T-helper 2 cell treated with Interferon-gamma antibody and Interleukin-4, amounts not matched to agents 5 μg/mL and 100 μg/mL, for 36 hours (primary cell): ENCODE results near the gene FCN2.

ENCODE experiments used
- DNase-seq: peaks from one replicate; pipeline ENCODE4 v3.0.0; 2021; ENCODE audit warnings: low spot score
- H3K27ac Mint-ChIP-seq: one replicate; pipeline ENCODE4 v1.8.0; 2021; ENCODE audit warnings: mild to moderate bottlenecking, mixed read lengths
- H3K27me3 Mint-ChIP-seq: one replicate; pipeline ENCODE4 v1.8.0; 2021; ENCODE audit warnings: low read depth, mixed read lengths
- H3K36me3 Mint-ChIP-seq: one replicate; pipeline ENCODE4 v1.8.0; 2021; ENCODE audit warnings: low read depth, mixed read lengths
- H3K4me1 Mint-ChIP-seq: one replicate; pipeline ENCODE4 v1.8.0; 2021; ENCODE audit warnings: low read depth, mixed read lengths
- H3K4me3 Mint-ChIP-seq: one replicate; pipeline ENCODE4 v1.8.0; 2022; ENCODE audit warnings: mild to moderate bottlenecking, moderate library complexity, mixed read lengths
- H3K9me3 Mint-ChIP-seq: one replicate; pipeline ENCODE4 v1.8.0; 2021; ENCODE audit warnings: mixed read lengths

The FCN2 gene

DNA sequence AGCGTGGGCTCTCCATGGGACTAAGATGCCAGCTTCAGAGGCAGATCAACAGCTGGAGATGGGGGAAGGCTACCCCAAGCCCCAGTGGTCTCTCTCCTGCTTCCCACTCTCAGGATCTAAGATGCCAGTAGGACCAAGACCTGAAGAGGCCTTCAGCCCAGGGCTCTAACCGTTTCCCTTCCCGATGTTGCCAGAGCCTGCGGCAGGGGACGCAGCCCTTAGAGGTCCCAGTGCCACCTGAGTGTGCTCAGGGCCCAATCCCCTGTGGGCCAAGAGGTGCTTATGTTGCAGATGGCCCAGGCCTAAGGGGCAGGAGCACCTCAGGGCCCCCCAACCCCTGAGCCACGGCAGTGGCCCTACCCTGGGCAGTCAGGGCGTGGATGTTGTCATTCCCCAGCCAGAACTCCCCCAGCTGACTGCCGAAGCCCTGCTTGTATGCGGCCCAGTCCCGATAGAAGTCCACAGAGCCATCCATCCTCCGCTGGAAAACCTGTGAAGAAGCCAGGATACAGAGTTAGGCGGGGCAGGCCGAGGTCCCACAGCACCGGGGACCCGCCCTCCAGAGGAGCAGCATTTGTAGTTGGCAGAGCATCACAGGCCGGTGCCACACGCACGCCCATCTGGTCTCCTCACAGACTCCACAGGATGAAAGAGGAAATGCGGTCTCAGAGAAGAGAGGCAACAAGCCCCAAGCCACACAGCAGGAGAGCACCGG, 31.7 kb downstream of the FCN2 start:
- H3K9me3 Mint-ChIP-seq, result no peaks in the 10 kb centered on the region
- no peaks in the 10 kb centered on the region for H3K4me1 Mint-ChIP-seq

DNA sequence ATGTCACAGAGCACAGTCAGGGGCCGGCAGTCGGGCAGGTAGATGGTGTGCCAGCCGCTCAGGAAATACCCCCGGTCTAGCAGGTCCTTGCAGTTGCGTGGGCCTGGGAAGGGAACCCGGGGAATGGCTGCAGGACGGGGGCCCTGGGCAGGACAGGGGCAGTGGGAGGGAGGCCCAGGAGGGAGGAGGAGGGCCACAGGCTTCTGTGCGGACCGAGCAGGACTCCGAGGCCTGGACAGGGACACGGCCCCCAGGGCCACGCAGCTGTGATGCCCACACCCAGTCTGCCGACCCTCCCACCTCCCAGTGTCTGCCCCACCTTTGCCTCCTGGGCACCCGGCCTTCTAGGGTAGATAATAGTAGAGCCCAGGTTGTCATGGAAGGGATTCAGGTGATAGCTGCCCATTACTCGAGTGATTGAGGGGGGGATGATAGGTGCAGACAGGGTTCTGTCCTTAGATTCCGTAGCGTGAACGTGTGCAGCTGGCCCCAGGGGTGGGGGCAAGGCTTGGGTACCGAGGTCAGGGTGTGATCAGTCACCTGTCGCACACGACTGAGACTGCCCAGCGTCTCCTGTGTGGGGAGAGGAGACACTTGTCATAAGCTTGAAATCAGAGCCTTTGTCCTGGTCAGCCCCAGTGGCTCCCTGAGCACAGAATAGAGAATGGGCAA, 32.6 kb downstream of the FCN2 start:
- H3K27ac Mint-ChIP-seq, result no peak overlapping the region
- no peaks in the 10 kb centered on the region for H3K9me3 Mint-ChIP-seq
- peaks cover 16% of the 10 kb centered on the region for H3K27me3 Mint-ChIP-seq
- H3K4me1 Mint-ChIP-seq, result no peaks in the 10 kb centered on the region
- DNase-seq, result no peak
- no peaks in the 10 kb centered on the region for H3K36me3 Mint-ChIP-seq
- no peak overlapping the region for H3K4me3 Mint-ChIP-seq

More for the DNA sequence above, 31.7 kb downstream of the FCN2 start:
- H3K4me3 Mint-ChIP-seq, result no peak overlapping the region
- peaks cover 16% of the 10 kb centered on the region for H3K27me3 Mint-ChIP-seq
- H3K36me3 Mint-ChIP-seq, result no peaks in the 10 kb centered on the region
- DNase-seq, result no peak
- no peak overlapping the region for H3K27ac Mint-ChIP-seq

DNA sequence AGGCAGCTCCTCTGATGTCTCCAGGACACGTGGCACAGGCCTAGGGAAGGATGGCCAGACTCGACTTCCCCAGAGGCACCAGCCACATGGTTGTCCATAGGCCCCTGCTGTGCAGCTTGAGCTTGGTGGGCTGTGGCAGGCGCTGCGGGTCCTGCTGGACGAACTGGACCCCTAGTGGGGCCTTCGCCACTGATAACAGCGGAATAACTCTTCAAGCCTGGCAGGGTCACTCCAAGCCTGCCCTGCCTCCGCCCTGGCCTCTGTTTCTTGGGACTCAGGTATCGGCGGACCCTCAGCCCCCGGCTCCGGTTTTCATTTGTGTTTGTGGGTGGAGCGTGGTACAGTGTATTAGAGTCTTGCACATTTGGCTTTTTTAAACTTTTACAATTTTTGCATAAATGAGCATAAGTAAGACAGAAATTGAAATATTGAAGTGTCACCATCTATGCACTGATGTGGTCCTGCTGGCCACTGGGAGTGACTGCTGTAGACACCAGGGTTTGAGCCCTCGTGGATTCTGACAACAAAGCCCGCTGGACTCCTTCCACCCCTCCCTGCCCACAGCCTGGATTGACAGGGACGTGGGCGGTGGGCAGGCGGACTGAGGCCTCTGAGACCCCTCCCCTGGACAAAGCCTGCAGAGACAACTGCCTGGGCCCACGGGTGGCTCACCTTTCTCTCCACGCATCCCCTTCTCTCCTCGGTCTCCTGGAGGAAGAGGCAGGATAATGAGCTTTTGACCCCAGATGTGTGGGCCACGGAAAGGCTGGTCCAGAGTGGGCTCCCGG, 33.3 kb downstream of the FCN2 start:
- Mint-ChIP-seq H3K27me3 (peaks cover 15% of the 10 kb centered on the region), H3K27ac (no peak overlapping the region)
- DNase-seq, result no peak

DNA sequence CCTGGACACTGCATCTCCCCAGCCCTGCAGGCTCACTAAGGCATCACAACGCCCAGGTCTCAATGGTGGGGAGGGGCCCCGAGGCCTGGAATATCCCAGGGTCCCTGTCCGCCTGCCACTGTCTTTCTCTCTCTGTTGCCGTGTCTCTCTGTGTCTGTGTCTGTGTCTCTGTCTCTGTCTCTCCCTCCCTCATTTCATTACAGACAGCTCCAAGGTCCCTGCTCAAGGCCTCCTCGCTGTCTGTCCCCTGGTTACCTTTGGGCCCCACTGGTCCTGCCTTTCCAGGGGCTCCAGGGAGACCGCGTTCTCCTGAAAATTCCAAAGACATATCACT, 33.9 kb downstream of the FCN2 start:
- no peaks in the 10 kb centered on the region for H3K9me3 Mint-ChIP-seq
- H3K27ac Mint-ChIP-seq, result no peak overlapping the region
- H3K36me3 Mint-ChIP-seq, result no peaks in the 10 kb centered on the region
- no peaks in the 10 kb centered on the region for H3K4me1 Mint-ChIP-seq
- H3K4me3 Mint-ChIP-seq, result no peak overlapping the region
- DNase-seq, result no peak
- peaks cover 12% of the 10 kb centered on the region for H3K27me3 Mint-ChIP-seq

More for the DNA sequence above, 33.3 kb downstream of the FCN2 start:
- H3K4me1 Mint-ChIP-seq, result no peaks in the 10 kb centered on the region
- no peaks in the 10 kb centered on the region for H3K36me3 Mint-ChIP-seq
- no peak overlapping the region for H3K4me3 Mint-ChIP-seq
- H3K9me3 Mint-ChIP-seq, result no peaks in the 10 kb centered on the region

- no peaks in the 10 kb centered on the region for H3K36me3 Mint-ChIP-seq
- H3K4me1 Mint-ChIP-seq, result no peaks in the 10 kb centered on the region
- no peaks in the 10 kb centered on the region for H3K9me3 Mint-ChIP-seq
- no peak overlapping the region for H3K4me3 Mint-ChIP-seq
- H3K27me3 Mint-ChIP-seq, result peaks cover 4% of the 10 kb centered on the region
- no peak for DNase-seq
- no peak overlapping the region for H3K27ac Mint-ChIP-seq
Measured at GRCh38 chr9:134915046-134915985, 34.7 kb downstream of the FCN2 start.

DNA sequence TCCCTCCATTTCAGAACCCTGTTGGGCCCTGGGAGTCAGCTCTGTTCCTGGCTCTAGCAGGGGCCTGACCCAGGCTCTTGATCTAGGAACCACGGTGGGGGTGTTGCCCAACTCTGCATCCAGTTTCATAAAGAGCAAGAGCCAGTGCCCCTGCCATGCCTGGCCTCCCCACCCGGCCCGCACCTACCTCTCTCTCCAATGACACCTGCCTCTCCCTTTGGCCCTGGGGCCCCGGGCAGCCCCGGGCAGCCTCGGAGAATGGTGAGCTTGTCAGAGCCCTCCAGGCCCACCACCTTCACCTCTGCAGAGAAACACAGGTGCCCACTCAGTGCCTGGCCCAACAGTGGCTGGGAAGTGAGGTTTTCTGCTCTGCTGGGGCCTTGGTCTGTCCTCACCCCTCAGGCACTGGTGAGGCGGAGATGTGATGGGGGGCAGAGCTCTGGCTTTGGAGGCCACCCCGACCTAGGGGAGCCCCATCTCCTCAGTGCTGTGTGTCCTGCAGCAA, 35.6 kb downstream of the FCN2 start:
- Mint-ChIP-seq H3K36me3 (no peaks in the 10 kb centered on the region), H3K4me3 (no peak overlapping the region), H3K27ac (no peak overlapping the region), H3K27me3 (no peaks in the 10 kb centered on the region), H3K4me1 (no peaks in the 10 kb centered on the region), H3K9me3 (no peaks in the 10 kb centered on the region)
- no peak for DNase-seq

- H3K27me3 Mint-ChIP-seq, result no peaks in the 10 kb centered on the region
- no peak within 1 kb of the TSS for H3K27ac Mint-ChIP-seq
- no peak within 1 kb of the TSS for H3K4me3 Mint-ChIP-seq
- H3K36me3 Mint-ChIP-seq, result no peaks in the 10 kb centered on the region
- DNase-seq, result no peak
- no peaks in the 10 kb centered on the region for H3K9me3 Mint-ChIP-seq
- no peaks in the 10 kb centered on the region for H3K4me1 Mint-ChIP-seq
Measured at GRCh38 chr9:134917431-134918373, 37.1 kb downstream of the FCN2 start, which contains the start of gene FCN1. Gene FCN1, minus strand, starts transcription at chr9:134917912. Its CDS starts 41 bp downstream, at chr9:134917871.

DNA sequence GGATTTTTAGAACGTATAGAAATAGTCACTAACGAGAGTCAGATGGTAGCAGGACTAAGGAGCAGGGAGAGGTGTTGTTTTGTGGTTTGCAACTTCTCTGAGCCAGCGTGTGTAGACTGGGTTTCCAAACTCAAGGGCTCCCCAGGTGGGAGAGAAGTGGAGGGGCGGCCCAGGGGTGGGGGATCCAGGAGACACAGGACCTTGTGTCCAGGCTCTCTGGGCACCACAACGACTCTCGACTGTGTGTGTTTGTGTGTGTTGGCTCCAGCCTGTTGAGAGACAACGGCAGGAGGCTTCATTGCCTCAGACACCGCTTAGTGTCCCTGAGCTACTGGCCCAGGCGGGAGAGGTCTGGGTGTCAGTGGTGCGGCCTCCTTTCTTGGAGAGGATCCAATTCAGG, 38.0 kb downstream of the FCN2 start:
- no peak overlapping the region for H3K27ac Mint-ChIP-seq
- H3K9me3 Mint-ChIP-seq, result no peaks in the 10 kb centered on the region
- no peak overlapping the region for H3K4me3 Mint-ChIP-seq
- no peaks in the 10 kb centered on the region for H3K36me3 Mint-ChIP-seq
- no peaks in the 10 kb centered on the region for H3K4me1 Mint-ChIP-seq
- no peaks in the 10 kb centered on the region for H3K27me3 Mint-ChIP-seq
- no peak for DNase-seq

DNA sequence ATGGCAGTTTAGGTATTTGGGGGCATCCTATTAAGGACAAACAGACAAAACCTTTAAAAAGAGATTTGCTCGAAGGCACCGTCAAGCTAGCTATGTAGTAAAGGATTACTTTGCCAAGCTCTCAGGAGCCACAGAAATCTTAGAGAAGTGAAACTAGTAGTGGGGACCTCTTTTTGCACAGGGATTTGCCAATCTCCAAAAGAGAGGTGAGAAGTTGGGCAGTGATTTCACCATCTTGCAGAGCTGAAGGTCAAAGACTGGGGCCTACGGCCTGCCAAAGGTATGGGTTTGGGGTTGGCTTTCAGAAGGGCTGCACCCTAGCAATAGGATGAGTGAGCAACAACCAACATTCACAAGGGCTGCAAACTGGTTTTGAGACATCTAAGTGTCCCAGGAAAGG, 38.7 kb downstream of the FCN2 start:
- no peaks in the 10 kb centered on the region for H3K4me1 Mint-ChIP-seq
- no peaks in the 10 kb centered on the region for H3K36me3 Mint-ChIP-seq
- DNase-seq, result no peak
- no peak overlapping the region for H3K27ac Mint-ChIP-seq
- H3K4me3 Mint-ChIP-seq, result no peak overlapping the region
- no peaks in the 10 kb centered on the region for H3K27me3 Mint-ChIP-seq
- H3K9me3 Mint-ChIP-seq, result no peaks in the 10 kb centered on the region

DNA sequence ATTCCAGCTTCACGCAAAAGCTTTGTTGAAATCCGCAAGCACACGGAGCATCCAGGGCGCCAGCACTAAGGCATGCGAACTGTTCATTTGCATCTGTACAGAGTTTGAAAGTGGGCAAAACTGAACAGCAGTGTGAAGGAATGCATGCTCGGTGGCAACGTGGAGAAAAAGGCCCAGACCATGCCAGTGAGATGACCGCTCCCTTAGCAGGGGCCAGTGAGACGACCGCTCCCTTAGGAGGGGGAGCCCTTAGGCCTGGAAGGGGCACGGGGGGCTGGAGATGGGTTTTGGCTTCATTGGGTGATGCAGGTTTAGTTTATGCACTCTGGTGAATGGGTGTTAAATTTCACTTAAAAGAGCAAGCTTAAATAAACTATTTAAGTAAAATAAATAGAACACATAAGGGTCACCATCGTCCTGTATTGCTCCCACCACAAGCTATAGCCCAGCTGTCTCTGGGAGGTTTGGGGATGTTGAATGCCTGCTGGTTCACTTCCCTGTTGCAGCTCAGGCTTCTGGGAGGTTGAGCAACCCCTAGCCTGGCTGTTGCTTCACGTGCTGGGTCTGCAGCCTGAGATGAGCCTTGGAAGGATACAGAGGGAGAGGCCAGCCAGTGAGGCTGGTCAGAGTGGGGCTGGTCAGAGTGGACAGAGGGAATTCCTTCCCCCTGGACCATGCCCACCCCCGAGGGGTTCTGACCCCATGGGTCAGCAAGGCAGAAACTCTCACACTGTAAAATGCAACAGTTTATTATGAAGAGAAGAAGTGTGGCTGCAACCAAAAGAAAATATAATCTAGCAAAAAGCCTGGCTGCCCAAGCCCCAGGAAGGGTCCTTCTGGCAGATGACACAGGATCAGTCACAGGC, 41.7 kb downstream of the FCN2 start:
- H3K4me1 Mint-ChIP-seq, result no peaks in the 10 kb centered on the region
- H3K27me3 Mint-ChIP-seq, result no peaks in the 10 kb centered on the region
- no peak for DNase-seq
- no peak overlapping the region for H3K27ac Mint-ChIP-seq
- H3K36me3 Mint-ChIP-seq, result no peaks in the 10 kb centered on the region
- H3K4me3 Mint-ChIP-seq, result no peak overlapping the region
- no peaks in the 10 kb centered on the region for H3K9me3 Mint-ChIP-seq

GRCh38 chr9:134922932-134923240, 42.3 kb downstream of the FCN2 start:
- Mint-ChIP-seq H3K9me3 (no peaks in the 10 kb centered on the region), H3K4me3 (no peak overlapping the region), H3K27me3 (no peaks in the 10 kb centered on the region), H3K36me3 (no peaks in the 10 kb centered on the region), H3K4me1 (no peaks in the 10 kb centered on the region), H3K27ac (no peak overlapping the region)
- DNase-seq, result no peak

DNA sequence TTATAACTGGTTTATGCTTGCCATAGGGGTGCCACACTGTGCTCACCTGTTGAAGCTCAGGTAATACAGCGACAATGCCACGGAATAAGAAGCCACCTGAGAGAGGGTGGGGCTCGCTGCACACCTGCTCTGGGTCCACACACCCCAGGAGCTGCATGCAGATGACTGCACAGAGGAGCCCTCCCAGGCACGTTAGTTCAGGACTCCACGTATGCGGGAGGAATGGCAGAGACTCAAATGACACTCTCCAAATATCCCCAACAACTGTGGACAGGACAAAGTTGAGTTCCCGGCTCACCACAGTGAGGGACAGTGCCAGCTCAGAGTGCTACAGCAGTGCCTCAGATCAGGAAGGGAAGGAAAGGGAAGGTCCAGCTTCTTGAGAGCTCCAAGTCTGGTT, 42.9 kb downstream of the FCN2 start:
- Mint-ChIP-seq H3K4me1 (no peaks in the 10 kb centered on the region), H3K27ac (no peak overlapping the region), H3K27me3 (no peaks in the 10 kb centered on the region), H3K9me3 (no peaks in the 10 kb centered on the region), H3K36me3 (no peaks in the 10 kb centered on the region), H3K4me3 (no peak overlapping the region)
- no peak for DNase-seq
